SK-N-MC (cell line): ENCODE data around the gene ADARB2.

Experiments used
- DNase-seq: peaks from one replicate; pipeline ENCODE4 v3.0.0-alpha.2; 2011; ENCODE audit warnings: low read depth, low spot score
- H3K27ac ChIP-seq: fragments of 200-600 bp; sonication (generic); 2 replicates; pipeline ENCODE4 v1.5.1; 2016; ENCODE audit warnings: mixed run types
- H3K36me3 ChIP-seq: fragments of 200-600 bp; sonication (generic); 2 replicates; pipeline ENCODE4 v1.6.1; 2017; ENCODE audit warnings: antibody characterized with exemption, low read length, mixed read lengths; ENCODE audit not compliant: insufficient read depth
- H3K4me3 ChIP-seq: fragments of 200-600 bp; sonication (generic); 2 replicates; pipeline ENCODE4 v1.5.1; 2016
- H3K9ac ChIP-seq: fragments of 200-600 bp; sonication (generic); 2 replicates; pipeline ENCODE4 v1.8.0; 2017; ENCODE audit warnings: mixed run types, mixed read lengths; ENCODE audit not compliant: insufficient read length
- H3K9me3 ChIP-seq: fragments of 200-600 bp; sonication (generic); 2 replicates; pipeline ENCODE4 v1.6.1; 2017; ENCODE audit warnings: low read depth, mild to moderate bottlenecking, antibody characterized with exemption, low read length, moderate library complexity, mixed read lengths
- EZH2 ChIP-seq: fragments of 200-600 bp; sonication (generic); IDR thresholded peaks from one replicate; pipeline ENCODE4 v1.6.1; 2017; ENCODE audit warnings: antibody characterized with exemption
- FOXP2 ChIP-seq: optimal IDR thresholded peaks from 2 replicates; pipeline ENCODE3; 2011; ENCODE audit warnings: mild to moderate bottlenecking, moderate library complexity; ENCODE audit not compliant: insufficient read depth; ENCODE audit errors: extremely low read length, control extremely low read depth
- POLR2AphosphoS5 ChIP-seq: IDR thresholded peaks from 2 replicates; pipeline ENCODE4 v1.6.1; 2012; ENCODE audit warnings: mild to moderate bottlenecking, low read depth, low read length, borderline replicate concordance

ADARB2 gene

GRCh38 chr10:1150638-1150955 lies 586.7 kb downstream of the ADARB2 start:
- TF ChIP-seq POLR2AphosphoS5 (no peak), FOXP2 (no peak), EZH2 (no peak)
- Histone ChIP-seq H3K27ac (no peak overlapping the region), H3K9me3 (no peaks in the 10 kb centered on the region), H3K4me3 (no peak overlapping the region), H3K36me3 (no peaks in the 10 kb centered on the region), H3K9ac (no peak overlapping the region)
- DNase-seq, result no peak

- TF ChIP-seq FOXP2 (no peak), EZH2 (no peak), POLR2AphosphoS5 (no peak)
- H3K9ac ChIP-seq, result no peak overlapping the region
- no peaks in the 10 kb centered on the region for H3K36me3 ChIP-seq
- no peak overlapping the region for H3K27ac ChIP-seq
- no peak overlapping the region for H3K4me3 ChIP-seq
- no peak for DNase-seq
- no peaks in the 10 kb centered on the region for H3K9me3 ChIP-seq
Measured at GRCh38 chr10:1149793-1150637, 587.3 kb downstream of the ADARB2 start.

GRCh38 chr10:1148855-1149605 lies 588.3 kb downstream of the ADARB2 start:
- no peaks in the 10 kb centered on the region for H3K9me3 ChIP-seq
- no peaks in the 10 kb centered on the region for H3K36me3 ChIP-seq
- DNase-seq, result no peak
- H3K27ac ChIP-seq, result no peak overlapping the region
- no peak overlapping the region for H3K4me3 ChIP-seq
- H3K9ac ChIP-seq, result no peak overlapping the region
- no peak for TF ChIP-seq POLR2AphosphoS5
- TF ChIP-seq FOXP2, result no peak
- no peak for TF ChIP-seq EZH2

- no peak overlapping the region for H3K4me3 ChIP-seq
- H3K36me3 ChIP-seq, result no peaks in the 10 kb centered on the region
- DNase-seq, result no peak
- TF ChIP-seq POLR2AphosphoS5 (no peak), EZH2 (no peak), FOXP2 (no peak)
- no peaks in the 10 kb centered on the region for H3K9me3 ChIP-seq
- no peak overlapping the region for H3K9ac ChIP-seq
- H3K27ac ChIP-seq, result no peak overlapping the region
Measured at GRCh38 chr10:1147810-1148209, 589.5 kb downstream of the ADARB2 start.

GRCh38 chr10:1142596-1142995 lies 594.7 kb downstream of the ADARB2 start:
- no peaks in the 10 kb centered on the region for H3K36me3 ChIP-seq
- no peak for DNase-seq
- H3K27ac ChIP-seq, result no peak overlapping the region
- no peak for TF ChIP-seq POLR2AphosphoS5
- no peak for TF ChIP-seq EZH2
- no peak overlapping the region for H3K4me3 ChIP-seq
- H3K9ac ChIP-seq, result no peak overlapping the region
- no peaks in the 10 kb centered on the region for H3K9me3 ChIP-seq

- Histone ChIP-seq H3K9ac (no peak overlapping the region), H3K9me3 (no peaks in the 10 kb centered on the region), H3K4me3 (no peak overlapping the region), H3K27ac (no peak overlapping the region), H3K36me3 (no peaks in the 10 kb centered on the region)
- no peak for DNase-seq
- TF ChIP-seq FOXP2, result no peak
- TF ChIP-seq EZH2, result no peak
- TF ChIP-seq POLR2AphosphoS5, result no peak
Measured at GRCh38 chr10:1141701-1142100, 595.6 kb downstream of the ADARB2 start.

- Histone ChIP-seq H3K4me3 (no peak overlapping the region), H3K9ac (no peak overlapping the region), H3K27ac (no peak overlapping the region), H3K36me3 (no peaks in the 10 kb centered on the region), H3K9me3 (no peaks in the 10 kb centered on the region)
- no peak for DNase-seq
- no peak for TF ChIP-seq EZH2
- no peak for TF ChIP-seq POLR2AphosphoS5
- no peak for TF ChIP-seq FOXP2
Measured at GRCh38 chr10:1141261-1141660, 596.1 kb downstream of the ADARB2 start.

- Histone ChIP-seq H3K36me3 (no peaks in the 10 kb centered on the region), H3K4me3 (no peak overlapping the region), H3K9me3 (no peaks in the 10 kb centered on the region), H3K27ac (no peak overlapping the region), H3K9ac (no peak overlapping the region)
- TF ChIP-seq POLR2AphosphoS5 (no peak), FOXP2 (no peak), EZH2 (no peak)
- DNase-seq, result no peak
Measured at GRCh38 chr10:1138529-1138928, 598.8 kb downstream of the ADARB2 start.
